ENCODE data around the gene PYGM.

Gene PYGM

DNA sequence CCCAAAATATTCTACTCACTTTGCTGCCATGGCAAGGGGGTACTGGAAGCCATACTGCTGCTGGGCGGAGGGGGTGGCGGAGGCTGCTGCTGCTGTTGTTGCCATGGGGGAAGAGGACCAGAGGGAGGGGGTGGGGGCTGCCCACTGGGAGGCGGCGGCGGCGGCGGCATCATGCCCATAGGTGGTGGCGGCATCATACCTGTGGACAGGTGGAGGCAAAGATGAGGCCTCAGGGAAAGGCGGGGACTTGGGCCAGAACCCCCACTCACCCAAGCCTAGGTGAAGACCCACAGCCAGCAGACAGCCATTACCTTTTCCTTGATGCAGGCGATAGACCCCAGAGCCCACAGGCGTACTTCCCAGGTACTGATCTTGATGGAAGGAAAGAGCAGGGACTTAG is 7.1 kb upstream of the PYGM start:
- no peak for DNase-seq

DNA sequence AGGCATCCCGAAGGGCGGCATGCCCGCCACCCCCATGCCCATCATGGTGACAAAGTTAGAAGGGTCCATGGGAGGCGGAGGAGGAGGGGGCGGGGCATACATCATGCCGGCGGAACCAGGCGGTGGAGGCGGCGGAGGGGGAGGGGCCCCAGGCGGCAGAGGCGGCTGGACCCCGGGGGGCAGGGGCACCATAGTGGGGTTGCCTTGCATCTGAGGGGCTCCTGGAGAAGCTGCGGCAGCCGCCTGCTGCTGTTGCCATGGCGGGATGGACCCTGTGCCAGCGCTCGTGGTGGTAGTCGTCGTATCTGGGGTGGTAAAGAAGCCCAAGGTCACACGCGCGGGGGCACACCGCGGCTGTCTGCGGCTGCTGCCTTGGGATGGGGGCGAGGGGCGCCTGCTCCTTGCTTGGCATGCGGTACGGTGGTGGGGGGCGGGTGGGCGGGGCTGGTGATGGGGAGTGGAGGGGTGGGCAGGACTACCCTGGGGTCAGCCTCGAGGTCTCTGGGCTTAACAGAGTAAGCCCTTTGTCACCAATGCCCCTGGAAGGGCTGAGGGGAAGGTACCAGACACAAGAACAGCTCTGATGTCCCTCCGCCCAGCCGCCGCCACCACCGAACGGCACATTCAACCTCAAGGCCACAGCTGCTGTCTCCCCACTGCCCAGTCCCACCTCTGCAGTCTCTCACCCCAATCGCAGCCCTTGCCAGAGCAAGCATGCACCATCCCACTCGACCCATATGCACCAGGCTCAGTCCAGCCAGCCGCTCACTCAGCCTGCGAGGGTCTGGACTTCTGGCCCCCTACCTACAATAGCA is 6.3 kb upstream of the PYGM start:
- DNase-seq, result no peak

- no peak for DNase-seq
These were observed 5.6 kb upstream of the PYGM start for GRCh38 chr11:64765291-64765850.

DNA sequence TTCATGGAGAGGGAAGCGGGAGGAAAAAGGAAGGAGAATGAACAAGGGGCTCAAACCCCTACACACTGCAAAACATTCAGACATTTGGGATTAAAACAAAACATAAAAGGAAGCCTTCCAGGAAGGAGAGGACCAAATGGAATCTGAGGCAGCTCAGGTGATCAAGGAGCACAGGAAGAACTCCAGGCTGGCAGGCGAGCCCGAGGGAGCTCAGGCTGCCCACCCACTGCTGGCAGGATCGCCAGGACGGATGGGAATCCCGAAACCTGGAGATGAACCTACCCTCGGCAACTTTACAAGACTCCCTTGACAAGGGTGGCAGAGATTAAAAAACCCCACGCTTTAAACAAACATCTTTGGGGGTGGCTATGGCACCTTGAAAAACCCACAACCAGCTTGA is 5.0 kb upstream of the PYGM start:
- no peak for DNase-seq

DNA sequence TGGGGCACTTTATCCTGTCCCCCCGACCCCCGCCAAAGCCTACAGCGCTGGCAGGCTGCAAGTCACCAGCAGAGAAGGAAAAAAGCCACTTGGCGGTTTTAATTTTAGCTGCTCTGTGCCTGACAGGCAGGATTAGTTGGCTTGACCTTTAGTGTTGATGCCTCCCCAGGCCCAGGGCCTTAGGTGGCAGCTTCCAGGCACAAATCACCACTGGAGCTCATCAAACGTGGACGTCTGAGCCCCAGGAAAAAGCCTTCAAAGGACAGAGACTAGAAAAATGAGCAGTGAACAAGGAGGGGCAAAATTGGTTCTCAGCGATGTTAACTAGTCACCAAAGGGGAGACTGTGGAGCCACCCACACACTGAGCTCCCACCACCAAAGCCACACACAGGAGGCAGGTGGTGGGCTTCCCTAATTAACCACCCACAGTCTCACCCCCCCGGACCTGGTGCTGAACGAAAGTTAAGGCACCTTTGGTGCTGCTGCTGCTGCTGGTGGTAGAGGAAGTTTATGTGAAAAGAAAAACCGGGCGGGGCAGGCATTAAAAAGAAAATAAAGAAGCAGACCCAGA is 4.4 kb upstream of the PYGM start:
- no peak for DNase-seq

GRCh38 chr11:64763526-64764039 is 3.8 kb upstream of the PYGM start:
- no peak for DNase-seq

DNA sequence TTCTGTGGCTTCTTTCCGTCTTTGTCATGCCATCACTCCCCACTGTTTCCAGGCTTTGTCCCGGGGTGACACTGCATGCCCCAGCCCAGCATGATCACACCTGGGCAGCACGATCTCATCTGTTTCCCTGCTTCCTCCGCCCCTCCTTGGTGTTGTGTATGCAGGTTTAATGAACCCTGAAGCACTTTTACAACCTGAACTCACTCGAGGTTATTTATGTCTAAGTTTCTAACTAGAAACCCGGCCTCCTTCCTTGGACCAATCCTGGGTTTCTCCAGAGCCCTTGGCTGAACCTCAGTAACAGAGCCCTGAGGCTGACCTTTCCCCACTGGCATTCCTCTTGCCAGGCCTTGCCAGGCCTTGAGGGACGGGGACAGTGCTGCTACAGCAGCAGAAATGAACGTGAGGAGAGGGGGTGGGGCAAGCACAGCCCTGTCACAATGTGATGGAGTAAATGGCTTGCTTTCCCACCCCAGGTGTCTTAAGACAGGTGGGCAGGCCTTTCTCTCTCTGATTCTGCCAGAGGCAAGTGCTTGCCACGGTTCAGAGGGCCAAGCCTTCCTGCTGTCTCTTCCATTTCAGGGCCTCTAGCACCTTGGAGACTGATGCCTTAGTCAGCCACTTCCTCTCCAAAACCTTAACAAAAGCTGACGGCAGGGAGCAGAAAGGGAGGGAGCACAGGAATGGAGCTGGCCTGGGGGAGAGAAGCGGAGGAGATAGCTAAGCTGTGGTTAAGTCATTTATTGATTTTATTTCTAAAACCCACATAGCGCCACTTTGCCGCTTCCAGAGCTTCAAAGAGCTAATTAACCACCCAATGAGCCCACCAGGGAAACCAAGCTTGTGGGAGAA is 3.1 kb upstream of the PYGM start:
- DNase-seq, result peak; percentile 29

- no peak for DNase-seq
These were observed 2.5 kb upstream of the PYGM start for GRCh38 chr11:64762277-64762673.

GRCh38 chr11:64760759-64761420 is 1.1 kb upstream of the PYGM start:
- no peak for DNase-seq

GRCh38 chr11:64759131-64759721 is 548 bp downstream of the PYGM start:
- DNase-seq, result no peak

DNA sequence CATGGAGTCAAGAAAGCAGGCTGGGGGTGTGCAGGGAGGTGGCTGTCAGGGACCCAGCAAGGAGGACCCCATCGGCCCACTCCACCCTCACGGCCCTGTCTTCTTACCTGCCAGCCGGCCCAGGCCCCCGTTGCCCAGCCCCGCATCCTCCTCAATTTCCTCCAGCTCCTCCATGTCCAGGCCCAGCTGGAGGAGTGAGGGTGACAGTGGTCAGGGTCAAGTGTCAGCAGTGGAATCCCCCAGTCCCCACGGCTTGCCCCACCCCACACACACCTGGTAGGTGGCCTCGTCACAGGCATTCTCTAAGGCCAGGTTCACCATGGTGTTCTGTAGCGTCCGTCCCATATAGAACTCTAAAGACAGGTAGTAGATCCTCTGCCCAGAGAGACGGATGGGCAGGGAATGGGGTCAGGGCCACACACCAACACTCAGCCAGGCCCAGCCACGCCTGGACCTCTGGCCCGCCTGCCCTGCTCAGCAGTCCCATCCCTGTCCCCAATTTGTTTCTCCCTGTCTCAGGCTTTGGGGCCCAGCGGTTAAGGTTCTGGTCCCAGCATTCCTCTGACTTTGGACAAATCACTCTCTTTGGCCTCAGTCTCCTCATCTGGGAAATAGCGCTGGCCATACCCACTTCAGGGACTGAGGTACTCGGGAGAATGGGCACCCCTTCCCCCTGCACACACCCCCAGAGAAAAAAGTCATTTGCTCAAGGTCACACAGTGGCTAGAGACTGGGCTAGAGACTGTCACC is 1.3 kb downstream of the PYGM start:
- DNase-seq, result no peak

- no peak for DNase-seq
These were observed 2.0 kb downstream of the PYGM start for GRCh38 chr11:64757549-64758329.

GRCh38 chr11:64755681-64756361 is 4.0 kb downstream of the PYGM start:
- no peak for DNase-seq

DNA sequence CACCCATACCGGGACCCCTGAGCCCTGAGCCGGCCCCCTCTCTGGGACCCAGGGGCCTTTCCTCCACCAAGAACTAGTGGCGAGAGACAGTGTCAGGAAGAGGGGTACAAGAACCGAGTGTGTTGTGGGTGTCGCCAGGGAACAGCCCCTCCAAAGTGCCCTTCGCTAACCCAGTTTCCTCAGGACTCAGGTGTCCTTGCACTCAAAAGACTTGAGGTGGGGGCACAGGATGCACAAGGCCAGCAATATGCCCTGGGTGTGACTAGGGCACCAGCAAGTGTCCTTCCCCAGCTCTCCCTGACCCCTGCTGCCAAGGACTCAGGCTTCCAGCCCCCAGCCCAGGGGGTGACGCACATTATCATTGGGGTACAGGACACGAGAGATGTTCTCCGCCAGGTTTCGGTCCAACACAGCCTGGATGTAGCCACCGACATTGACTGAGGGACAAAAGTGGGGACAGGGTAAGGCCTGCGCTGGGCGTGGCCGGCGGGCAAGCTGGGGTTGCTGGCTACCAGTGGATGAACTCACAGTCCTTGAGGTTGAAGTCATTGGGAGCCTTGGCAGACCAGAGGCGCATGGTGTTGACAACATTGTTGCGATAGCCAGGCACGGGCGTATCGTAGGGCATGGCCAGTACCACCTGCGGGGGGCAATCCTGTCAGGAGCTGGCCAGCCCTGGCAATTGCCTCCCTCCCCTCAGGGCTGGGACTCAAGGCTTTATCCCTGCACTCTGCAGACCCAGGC is 4.7 kb downstream of the PYGM start:
- DNase-seq, result no peak

DNA sequence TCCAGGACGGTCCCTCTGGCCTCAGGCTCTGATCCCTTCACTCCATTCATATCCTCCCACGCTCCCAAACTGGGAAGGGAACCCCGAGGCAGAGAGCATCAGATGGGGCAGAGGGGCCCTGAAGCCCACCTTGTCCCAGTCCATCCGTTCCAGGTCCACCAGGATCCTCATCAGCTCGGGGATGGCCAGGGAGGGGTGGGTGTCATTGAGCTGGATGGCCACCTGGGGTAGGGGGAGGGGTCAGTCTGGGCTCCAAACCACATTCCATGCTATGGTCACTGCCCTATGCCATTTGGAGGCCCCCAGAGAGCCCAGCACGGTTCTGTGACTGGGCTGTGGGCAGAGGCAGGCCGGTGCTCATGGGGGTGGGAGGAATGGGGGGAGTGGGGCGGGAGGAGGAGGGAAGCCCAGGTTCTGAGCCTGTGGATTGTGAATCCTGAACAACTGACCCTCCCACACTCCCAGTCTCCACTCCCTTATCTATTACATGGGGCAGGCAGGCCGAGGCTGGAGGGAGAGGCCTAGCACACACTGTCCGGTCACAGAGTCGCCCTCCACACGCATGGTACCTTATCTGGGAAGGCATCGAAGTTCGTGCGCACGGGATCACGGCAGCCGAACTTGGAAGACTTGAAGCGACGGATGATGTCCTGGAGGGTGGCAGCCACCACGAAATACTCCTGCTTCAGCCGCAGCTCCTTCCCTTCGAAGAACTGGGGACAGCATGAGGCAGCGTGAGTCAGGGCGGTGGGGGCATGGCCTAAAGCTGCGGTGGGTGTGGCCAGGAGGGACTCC is 5.5 kb downstream of the PYGM start:
- DNase-seq, result no peak

DNA sequence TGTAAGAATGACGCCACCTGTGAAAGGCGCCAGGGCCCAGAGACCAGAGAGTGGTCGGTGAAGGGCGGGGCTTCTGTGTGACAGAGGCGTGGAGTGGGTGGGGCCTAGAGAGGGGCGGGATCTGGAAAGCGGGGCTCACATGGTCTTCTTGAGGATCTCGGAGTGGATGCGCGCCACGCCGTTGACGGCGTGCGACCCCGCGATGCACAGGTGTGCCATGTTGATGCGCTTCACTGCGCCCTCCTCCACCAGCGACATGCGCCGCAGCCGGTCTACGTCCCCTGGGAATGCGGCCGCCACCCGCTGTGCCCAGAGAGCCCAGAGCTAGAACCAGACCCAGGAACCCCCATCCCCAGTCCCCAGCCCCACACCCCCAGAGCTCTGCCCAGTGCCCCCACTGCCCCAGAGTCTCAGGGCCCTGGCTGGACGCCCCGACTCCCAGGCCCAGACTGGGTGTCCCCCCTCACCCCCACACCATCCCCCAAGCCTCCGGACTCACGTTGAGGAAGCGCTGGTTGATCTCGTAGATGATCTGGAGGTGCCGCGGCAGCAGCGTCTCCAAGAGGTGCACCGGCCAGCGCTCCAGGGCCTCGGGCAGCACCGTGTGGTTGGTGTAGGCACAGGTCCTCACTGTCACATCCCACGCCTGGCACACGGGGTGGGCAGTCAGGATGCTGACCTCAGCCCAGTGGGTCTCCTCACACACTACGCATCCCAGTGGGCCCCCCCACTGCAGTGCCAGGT is 6.2 kb downstream of the PYGM start:
- no peak for DNase-seq

DNA sequence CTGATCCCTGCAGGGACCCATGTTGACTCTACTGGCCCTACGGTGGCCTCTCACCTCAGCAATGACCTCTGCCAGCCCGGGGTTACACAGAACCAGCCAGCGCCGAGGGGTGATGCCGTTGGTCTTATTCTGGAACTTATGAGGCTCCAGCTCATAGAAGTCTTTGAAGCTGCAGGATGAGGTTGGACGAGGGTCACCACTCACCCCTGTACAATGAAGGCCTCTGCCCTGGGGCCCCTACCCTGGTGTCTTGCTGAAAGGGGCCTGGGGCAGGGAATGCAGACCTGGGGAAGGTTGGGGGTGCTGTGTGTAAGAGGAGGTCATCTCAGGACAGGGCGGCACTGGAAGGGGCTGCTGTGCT is 6.8 kb downstream of the PYGM start:
- no peak for DNase-seq
